ENCODE results near the gene ZFYVE28. TPM values are rescaled to one million over a fixed set of nuclear protein-coding genes. Genes with fewer than 3 reads are reported as not detected.

ZFYVE28 gene
- total RNA-seq, 1 donor from 2014 or later: 3.3 TPM

DNA sequence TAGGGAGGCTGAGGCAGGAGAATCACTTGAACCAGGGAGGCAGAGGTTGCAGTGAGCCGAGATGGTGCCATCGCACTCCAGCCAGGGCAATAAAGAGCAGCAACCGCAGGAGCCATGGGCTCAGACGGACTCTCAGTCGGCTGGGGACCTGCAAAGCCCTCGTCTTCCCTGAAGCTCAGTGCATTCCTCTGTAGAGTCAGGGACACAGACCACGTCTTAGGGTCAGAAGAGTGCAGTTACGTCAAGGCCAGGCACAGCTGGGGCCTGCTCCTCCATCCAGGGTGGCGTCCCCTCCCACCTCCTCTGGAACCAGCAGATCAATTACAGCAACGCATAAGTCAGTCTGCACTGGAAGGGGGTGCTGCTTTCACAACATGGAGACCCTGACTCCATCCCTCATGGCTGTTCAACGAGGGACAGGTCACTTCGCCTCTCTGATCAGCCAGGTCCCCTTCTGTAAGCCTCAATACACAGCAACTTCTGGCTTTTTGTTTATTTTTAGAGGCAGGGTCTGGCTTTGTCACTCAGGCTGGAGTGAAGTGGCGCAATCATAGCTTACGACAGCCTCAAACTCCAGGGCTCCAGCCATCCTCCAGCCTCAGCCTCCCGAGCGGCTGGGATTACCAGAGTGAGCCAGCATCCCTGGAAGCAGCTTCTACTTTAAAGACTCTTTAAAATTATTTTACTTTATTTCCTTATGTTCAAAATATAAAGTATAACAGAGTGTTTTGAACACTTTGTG lies 76.4 kb downstream of the ZFYVE28 start:
- no peak for DNase-seq (ENCODE audit: low spot score, unreplicated experiment)
- peaks cover 5% of the 10 kb centered on the region for H3K27me3 Mint-ChIP-seq
- H3K9me3 Mint-ChIP-seq (ENCODE audit: low read depth): no peaks in the 10 kb centered on the region
- peaks cover under 1% of the 10 kb centered on the region for H3K4me1 Mint-ChIP-seq (ENCODE audit: low read depth)
- TF ChIP-seq, protein P1, sequence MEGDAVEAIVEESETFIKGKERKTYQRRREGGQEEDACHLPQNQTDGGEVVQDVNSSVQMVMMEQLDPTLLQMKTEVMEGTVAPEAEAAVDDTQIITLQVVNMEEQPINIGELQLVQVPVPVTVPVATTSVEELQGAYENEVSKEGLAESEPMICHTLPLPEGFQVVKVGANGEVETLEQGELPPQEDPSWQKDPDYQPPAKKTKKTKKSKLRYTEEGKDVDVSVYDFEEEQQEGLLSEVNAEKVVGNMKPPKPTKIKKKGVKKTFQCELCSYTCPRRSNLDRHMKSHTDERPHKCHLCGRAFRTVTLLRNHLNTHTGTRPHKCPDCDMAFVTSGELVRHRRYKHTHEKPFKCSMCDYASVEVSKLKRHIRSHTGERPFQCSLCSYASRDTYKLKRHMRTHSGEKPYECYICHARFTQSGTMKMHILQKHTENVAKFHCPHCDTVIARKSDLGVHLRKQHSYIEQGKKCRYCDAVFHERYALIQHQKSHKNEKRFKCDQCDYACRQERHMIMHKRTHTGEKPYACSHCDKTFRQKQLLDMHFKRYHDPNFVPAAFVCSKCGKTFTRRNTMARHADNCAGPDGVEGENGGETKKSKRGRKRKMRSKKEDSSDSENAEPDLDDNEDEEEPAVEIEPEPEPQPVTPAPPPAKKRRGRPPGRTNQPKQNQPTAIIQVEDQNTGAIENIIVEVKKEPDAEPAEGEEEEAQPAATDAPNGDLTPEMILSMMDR (IDR thresholded peaks at IDR 0.05; ENCODE audit: unreplicated experiment): no peak
- no peaks in the 10 kb centered on the region for H3K36me3 Mint-ChIP-seq (ENCODE audit: insufficient read depth)
- H3K27ac Mint-ChIP-seq: no peak overlapping the region
- H3K4me3 Mint-ChIP-seq (ENCODE audit: low read depth): no peak overlapping the region

DNA sequence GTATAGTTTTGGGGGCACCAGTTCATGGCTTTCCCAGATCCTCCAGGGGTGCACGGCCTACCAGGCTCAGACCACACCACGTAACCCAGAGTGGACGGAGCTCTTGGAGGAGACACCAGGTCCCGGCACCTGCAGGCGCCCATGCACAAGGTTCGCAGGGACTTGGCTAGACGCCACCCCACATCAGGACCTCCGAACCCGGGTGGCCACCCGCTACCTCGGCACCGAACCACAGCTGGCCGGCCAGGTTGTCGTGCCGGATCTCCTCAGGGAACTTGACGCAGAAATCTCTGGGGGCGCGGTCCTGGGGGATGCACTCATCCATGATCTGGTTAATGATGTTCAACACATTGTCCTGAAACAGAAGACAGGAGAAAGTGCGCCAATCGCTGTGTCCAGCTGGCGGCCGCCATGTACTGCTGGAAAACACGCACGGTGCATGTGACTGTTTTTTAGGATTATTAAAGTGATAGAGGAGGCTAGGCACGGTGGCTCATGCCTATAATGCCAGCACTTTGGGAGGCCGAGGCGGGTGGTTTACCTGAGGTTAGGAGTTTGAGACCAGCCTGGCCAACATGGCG lies 77.1 kb downstream of the ZFYVE28 start:
- Mint-ChIP-seq H3K4me3 (ENCODE audit: low read depth) (no peak overlapping the region), H3K9me3 (ENCODE audit: low read depth) (no peaks in the 10 kb centered on the region), H3K36me3 (ENCODE audit: insufficient read depth) (no peaks in the 10 kb centered on the region), H3K27ac (no peak overlapping the region), H3K4me1 (ENCODE audit: low read depth) (no peaks in the 10 kb centered on the region), H3K27me3 (peaks cover 5% of the 10 kb centered on the region)
- TF ChIP-seq, protein P1 (IDR thresholded peaks at IDR 0.05; ENCODE audit: unreplicated experiment): no peak
- DNase-seq (ENCODE audit: low spot score, unreplicated experiment): peak; percentile 7

DNA sequence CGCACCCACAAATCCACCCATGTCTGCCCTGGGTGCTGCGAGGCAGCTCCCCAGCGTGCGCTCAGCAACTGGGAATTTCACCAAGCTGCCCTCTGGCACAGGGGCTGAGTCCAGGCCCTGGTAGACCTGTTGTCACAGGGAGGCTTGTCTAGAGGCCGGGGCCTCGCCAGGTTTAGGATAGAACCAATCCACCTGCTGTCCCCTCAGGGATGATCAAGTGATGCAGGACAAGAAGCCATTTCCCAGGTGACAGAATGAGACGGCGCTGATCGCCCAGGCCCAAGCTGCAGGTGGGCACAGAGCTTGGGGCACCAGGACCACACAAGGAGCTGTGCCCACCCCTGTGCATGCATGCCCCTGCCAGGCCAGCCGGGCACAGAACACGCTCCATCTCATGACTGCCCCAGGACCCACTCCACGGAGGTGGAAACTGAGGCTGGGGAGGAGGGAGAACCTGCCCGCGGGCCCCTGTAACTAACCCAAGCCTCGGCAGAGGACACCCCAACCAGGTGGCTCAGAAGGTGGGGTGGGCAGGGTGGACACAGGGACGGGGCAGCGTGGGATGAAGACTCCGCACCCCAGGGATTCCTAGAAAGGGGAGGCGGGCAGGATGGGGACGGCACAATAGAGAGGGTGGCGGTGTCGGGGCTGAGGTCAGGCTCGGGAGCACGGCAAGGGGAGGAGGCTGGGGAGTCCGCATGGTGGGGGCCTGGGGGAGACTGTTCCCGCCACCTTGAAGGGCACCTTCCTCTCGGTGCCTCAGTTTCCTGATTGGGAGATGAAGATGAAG lies 78.0 kb downstream of the ZFYVE28 start:
- no peak overlapping the region for H3K27ac Mint-ChIP-seq
- no peaks in the 10 kb centered on the region for H3K4me1 Mint-ChIP-seq (ENCODE audit: low read depth)
- no peak overlapping the region for H3K4me3 Mint-ChIP-seq (ENCODE audit: low read depth)
- TF ChIP-seq, protein P1 (IDR thresholded peaks at IDR 0.05; ENCODE audit: unreplicated experiment): no peak
- peak; percentile 5 for DNase-seq (ENCODE audit: low spot score, unreplicated experiment)
- peaks cover 5% of the 10 kb centered on the region for H3K27me3 Mint-ChIP-seq
- H3K9me3 Mint-ChIP-seq (ENCODE audit: low read depth): no peaks in the 10 kb centered on the region
- no peaks in the 10 kb centered on the region for H3K36me3 Mint-ChIP-seq (ENCODE audit: insufficient read depth)

DNA sequence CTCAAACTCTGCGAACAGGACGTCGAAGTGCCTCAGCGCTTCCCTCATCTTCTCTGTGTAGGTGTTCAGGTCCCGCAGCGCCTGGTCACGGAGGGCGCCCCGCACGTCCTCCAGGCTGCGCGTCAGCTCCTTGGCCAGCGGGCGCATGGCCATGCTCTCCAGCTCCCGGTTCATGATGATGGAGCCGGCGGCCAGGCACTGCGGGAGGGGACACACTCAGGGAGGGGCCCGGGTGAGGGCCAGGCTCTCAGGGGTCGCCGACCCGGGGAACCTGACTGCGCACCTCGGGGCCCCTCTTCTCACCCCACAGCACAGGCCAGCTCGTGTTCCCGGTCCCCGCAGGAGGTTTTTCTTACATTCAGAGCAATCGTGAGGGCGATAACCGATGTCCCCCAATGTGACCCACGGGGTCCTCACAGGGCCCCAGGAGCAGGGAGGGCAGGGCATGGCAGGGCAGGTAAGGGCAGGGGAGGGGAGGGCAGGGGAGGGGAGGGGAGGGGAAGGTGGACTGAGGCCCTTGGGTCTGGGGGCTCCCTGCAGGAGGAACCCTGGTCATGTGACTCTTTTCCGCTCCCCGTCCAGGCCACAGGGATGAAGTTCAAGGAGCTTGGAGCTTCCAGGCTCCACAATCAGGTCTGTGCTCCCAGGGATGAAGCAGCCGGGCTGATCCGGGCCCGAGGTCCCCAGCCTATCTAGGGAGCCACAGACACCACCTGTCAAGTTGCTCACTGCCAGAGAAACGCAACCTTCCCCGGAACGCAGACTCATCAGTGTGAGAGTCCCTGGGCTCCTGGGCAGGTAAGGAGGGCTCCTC lies 78.8 kb downstream of the ZFYVE28 start:
- TF ChIP-seq, protein P1 (IDR thresholded peaks at IDR 0.05; ENCODE audit: unreplicated experiment): no peak
- no peaks in the 10 kb centered on the region for H3K36me3 Mint-ChIP-seq (ENCODE audit: insufficient read depth)
- no peaks in the 10 kb centered on the region for H3K9me3 Mint-ChIP-seq (ENCODE audit: low read depth)
- peak; percentile 8 for DNase-seq (ENCODE audit: low spot score, unreplicated experiment)
- no peak overlapping the region for H3K4me3 Mint-ChIP-seq (ENCODE audit: low read depth)
- H3K4me1 Mint-ChIP-seq (ENCODE audit: low read depth): peaks cover 3% of the 10 kb centered on the region
- H3K27me3 Mint-ChIP-seq: peaks cover 5% of the 10 kb centered on the region
- H3K27ac Mint-ChIP-seq: peak overlapping the region; percentile 71
